Mesodermal cell (in vitro differentiated cells): ENCODE measurements around the gene RPL3.
A peak's percentile ranks its signal among the peaks of the same experiment; 100 is the strongest.

Source experiments
- H3K27ac ChIP-seq: 2 replicates; pipeline ENCODE4 v1.7.0; 2013; ENCODE audit warnings: mild to moderate bottlenecking, low read depth, low read length, moderate library complexity; ENCODE audit not compliant: severe bottlenecking
- H3K36me3 ChIP-seq: 2 replicates; pipeline ENCODE4 v1.7.1; 2013; ENCODE audit warnings: mild to moderate bottlenecking, low read length, moderate library complexity; ENCODE audit not compliant: control insufficient read depth, insufficient read depth
- H3K4me1 ChIP-seq: one replicate; pipeline ENCODE4 v1.7.1; 2013; ENCODE audit warnings: mild to moderate bottlenecking, low read length; ENCODE audit not compliant: insufficient read depth, control insufficient read depth, poor library complexity, severe bottlenecking
- H3K4me3 ChIP-seq: 2 replicates; pipeline ENCODE4 v1.7.0; 2013; ENCODE audit warnings: low read length, control low read depth, mild to moderate bottlenecking; ENCODE audit not compliant: insufficient read depth, poor library complexity, severe bottlenecking; ENCODE audit errors: extremely low read depth
- H3K9me3 ChIP-seq: 2 replicates; pipeline ENCODE4 v1.7.1; 2013; ENCODE audit warnings: mild to moderate bottlenecking, low read length, moderate library complexity; ENCODE audit not compliant: control insufficient read depth
- WGBS, 2 experiments: methylation state at CpG; one replicate each; pipeline ENCODE4 v1.1.5; 2013; ENCODE audit warnings: missing lambda C conversion rate in 2 of 2; ENCODE audit not compliant: insufficient coverage in 2 of 2; 5-methylcytosine and 5-hydroxymethylcytosine counted together

RPL3 gene

GRCh38 chr22:39279170-39279850, 40.1 kb downstream of the RPL3 start:
- WGBS, 2 experiments = 68 to 71% methylated on average over 17 to 19 of the region's 23 CpGs
- Histone ChIP-seq H3K36me3 (no peaks in the 10 kb centered on the region), H3K4me3 (no peak overlapping the region), H3K9me3 (peaks cover 5% of the 10 kb centered on the region), H3K27ac (peak overlapping the region; percentile 29), H3K4me1 (peaks cover 46% of the 10 kb centered on the region)

GRCh38 chr22:39278040-39278439, 41.4 kb downstream of the RPL3 start:
- H3K4me3 ChIP-seq = no peak overlapping the region
- WGBS, 2 experiments = 85 to 90% methylated on average over 13 of the region's 13 CpGs
- H3K36me3 ChIP-seq = no peaks in the 10 kb centered on the region
- H3K27ac ChIP-seq = no peak overlapping the region
- H3K9me3 ChIP-seq = peaks cover 5% of the 10 kb centered on the region
- peaks cover 36% of the 10 kb centered on the region for H3K4me1 ChIP-seq

GRCh38 chr22:39277142-39277607, 42.2 kb downstream of the RPL3 start:
- no peak overlapping the region for H3K27ac ChIP-seq
- no peak overlapping the region for H3K4me3 ChIP-seq
- peaks cover 28% of the 10 kb centered on the region for H3K4me1 ChIP-seq
- 86 to 92% methylated on average over 3 to 4 of the region's 6 CpGs for WGBS, 2 experiments
- peaks cover 5% of the 10 kb centered on the region for H3K9me3 ChIP-seq
- H3K36me3 ChIP-seq = no peaks in the 10 kb centered on the region

- H3K27ac ChIP-seq = no peak overlapping the region
- no peaks in the 10 kb centered on the region for H3K36me3 ChIP-seq
- H3K4me3 ChIP-seq = no peak overlapping the region
- 88 to 91% methylated on average over 7 to 9 of the region's 12 CpGs for WGBS, 2 experiments
- H3K4me1 ChIP-seq = peaks cover 25% of the 10 kb centered on the region
- peaks cover 5% of the 10 kb centered on the region for H3K9me3 ChIP-seq
Measured at GRCh38 chr22:39276440-39277141, 42.8 kb downstream of the RPL3 start.

- 80% methylated on average over 8 to 9 of the region's 9 CpGs for WGBS, 2 experiments
- Histone ChIP-seq H3K4me1 (peaks cover 25% of the 10 kb centered on the region), H3K36me3 (no peaks in the 10 kb centered on the region), H3K4me3 (no peak overlapping the region), H3K27ac (no peak overlapping the region), H3K9me3 (peaks cover 5% of the 10 kb centered on the region)
Measured at GRCh38 chr22:39275814-39276439, 43.5 kb downstream of the RPL3 start.

- Histone ChIP-seq H3K4me3 (no peak overlapping the region), H3K36me3 (no peaks in the 10 kb centered on the region), H3K4me1 (peaks cover 16% of the 10 kb centered on the region), H3K9me3 (peaks cover 8% of the 10 kb centered on the region), H3K27ac (no peak overlapping the region)
- 88 to 94% methylated on average over 16 to 17 of the region's 17 CpGs for WGBS, 2 experiments
Measured at GRCh38 chr22:39273950-39274887, 45.2 kb downstream of the RPL3 start.

- peaks cover 4% of the 10 kb centered on the region for H3K4me1 ChIP-seq
- no peak overlapping the region for H3K27ac ChIP-seq
- H3K9me3 ChIP-seq = peaks cover 3% of the 10 kb centered on the region
- H3K4me3 ChIP-seq = no peak overlapping the region
- H3K36me3 ChIP-seq = no peaks in the 10 kb centered on the region
- WGBS, 2 experiments = 94 to 96% methylated on average over 7 to 8 of the region's 9 CpGs
Measured at GRCh38 chr22:39270792-39271191, 48.6 kb downstream of the RPL3 start.

GRCh38 chr22:39270280-39270679, 49.1 kb downstream of the RPL3 start:
- no peak overlapping the region for H3K4me3 ChIP-seq
- WGBS, 2 experiments = 67 to 77% methylated on average over 1 to 3 of the region's 5 CpGs
- H3K9me3 ChIP-seq = peaks cover 3% of the 10 kb centered on the region
- H3K4me1 ChIP-seq = peaks cover 4% of the 10 kb centered on the region
- H3K36me3 ChIP-seq = no peaks in the 10 kb centered on the region
- H3K27ac ChIP-seq = no peak overlapping the region

- Histone ChIP-seq H3K4me1 (peaks cover 4% of the 10 kb centered on the region), H3K9me3 (peaks cover 3% of the 10 kb centered on the region), H3K27ac (no peak overlapping the region), H3K36me3 (no peaks in the 10 kb centered on the region), H3K4me3 (no peak overlapping the region)
- WGBS, 2 experiments = 74 to 97% methylated on average over 5 to 6 of the region's 11 CpGs
Measured at GRCh38 chr22:39269095-39269790, 50.2 kb downstream of the RPL3 start.

- H3K4me3 ChIP-seq = no peak overlapping the region
- peaks cover 4% of the 10 kb centered on the region for H3K4me1 ChIP-seq
- H3K9me3 ChIP-seq = peaks cover 3% of the 10 kb centered on the region
- 90 to 92% methylated on average over 7 of the region's 7 CpGs for WGBS, 2 experiments
- H3K27ac ChIP-seq = no peak overlapping the region
- H3K36me3 ChIP-seq = no peaks in the 10 kb centered on the region
Measured at GRCh38 chr22:39268645-39269044, 50.8 kb downstream of the RPL3 start.
